Activated CD8-positive, alpha-beta memory T cell treated with anti-CD3 and anti-CD28 coated beads, Interleukin-2, amount 50 U/mL, for 24 hours (primary cell): ENCODE results near the gene INSYN1.
"Not testable (repeated sequence)": the region's sequence is repeated elsewhere in the genome, so short reads cannot be mapped to it uniquely, and the experiment has no call there.

Experiments used
- DNase-seq: peaks from one replicate; pipeline ENCODE4 v3.0.0-alpha.2; 2020; ENCODE audit errors: extremely low read depth

INSYN1 gene

GRCh38 chr15:73714695-73715301, 38.4 kb downstream of the INSYN1 start:
- DNase-seq: no peak

- no peak for DNase-seq
These were observed 41.0 kb downstream of the INSYN1 start for GRCh38 chr15:73712107-73712506.

- no peak for DNase-seq
These were observed 41.6 kb downstream of the INSYN1 start for GRCh38 chr15:73711526-73711925.

- no peak for DNase-seq
These were observed 42.8 kb downstream of the INSYN1 start for GRCh38 chr15:73710321-73710720.

- no peak for DNase-seq
These were observed 43.5 kb downstream of the INSYN1 start for GRCh38 chr15:73709686-73710085.

GRCh38 chr15:73709241-73709640, 43.9 kb downstream of the INSYN1 start:
- DNase-seq: no peak

GRCh38 chr15:73708691-73709090, 44.5 kb downstream of the INSYN1 start:
- no peak for DNase-seq

GRCh38 chr15:73704869-73705645, 48.1 kb downstream of the INSYN1 start:
- DNase-seq: peak; percentile 24

GRCh38 chr15:73704142-73704868, 48.8 kb downstream of the INSYN1 start:
- DNase-seq: not testable (repeated sequence)

- DNase-seq: not testable (repeated sequence)
These were observed 49.5 kb downstream of the INSYN1 start for GRCh38 chr15:73703601-73704000.

- not testable (repeated sequence) for DNase-seq
These were observed 50.6 kb downstream of the INSYN1 start for GRCh38 chr15:73702311-73703239.

GRCh38 chr15:73700041-73700842, 52.9 kb downstream of the INSYN1 start:
- peak; percentile 43 for DNase-seq

GRCh38 chr15:73699249-73700040, 53.7 kb downstream of the INSYN1 start:
- DNase-seq: no peak

- DNase-seq: peak; percentile 60
These were observed 56.1 kb downstream of the INSYN1 start for GRCh38 chr15:73697033-73697467.

- DNase-seq: no peak
These were observed 56.5 kb downstream of the INSYN1 start for GRCh38 chr15:73696641-73697001.

GRCh38 chr15:73695773-73696640, 57.1 kb downstream of the INSYN1 start:
- DNase-seq: no peak

- DNase-seq: no peak
These were observed 58.7 kb downstream of the INSYN1 start for GRCh38 chr15:73694419-73694818.

GRCh38 chr15:73691396-73691795, 61.8 kb downstream of the INSYN1 start:
- DNase-seq: no peak

- DNase-seq: no peak
These were observed 64.7 kb downstream of the INSYN1 start for GRCh38 chr15:73688455-73688854.
